Lower leg skin (tissue), 3 donors: ENCODE results near the gene PLGRKT.

Experiments used
- POLR2A ChIP-seq, 2 donors: fragments of 450-650 bp; IDR thresholded peaks; one replicate each; pipeline ENCODE4 v1.6.1; 2016 to 2017; ENCODE audit warnings: antibody characterized with exemption in 2 of 2, mild to moderate bottlenecking in 1 of 2, moderate library complexity in 1 of 2
- TF ChIP-seq, protein P1 (sequence below), 3 donors: fragments of 450-650 bp; IDR thresholded peaks; one replicate each; pipeline ENCODE4 v1.5.1; 2016; ENCODE audit warnings: antibody characterized with exemption in 3 of 3, mild to moderate bottlenecking in 3 of 3, moderate library complexity in 2 of 3

DNA sequence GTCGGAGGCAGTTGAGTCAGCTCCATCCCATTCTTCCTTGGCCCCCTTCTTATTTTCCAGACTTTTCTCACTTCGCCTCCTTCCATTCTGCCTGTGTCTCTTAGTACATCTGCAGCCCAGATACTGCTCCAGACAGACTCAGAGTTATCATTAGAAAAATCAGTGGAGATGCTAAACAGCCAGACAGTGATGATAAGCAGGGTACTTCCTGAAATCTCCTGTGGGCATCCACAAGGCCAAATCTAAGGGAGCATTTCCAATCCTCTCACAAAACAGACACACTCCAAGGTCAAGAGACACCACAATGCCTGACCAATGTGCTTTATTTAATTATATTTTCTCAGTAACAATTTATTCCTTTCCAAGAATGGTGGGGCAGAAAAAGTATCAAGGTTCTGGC, 83.5 kb downstream of the PLGRKT start:
- TF ChIP-seq, protein P1, sequence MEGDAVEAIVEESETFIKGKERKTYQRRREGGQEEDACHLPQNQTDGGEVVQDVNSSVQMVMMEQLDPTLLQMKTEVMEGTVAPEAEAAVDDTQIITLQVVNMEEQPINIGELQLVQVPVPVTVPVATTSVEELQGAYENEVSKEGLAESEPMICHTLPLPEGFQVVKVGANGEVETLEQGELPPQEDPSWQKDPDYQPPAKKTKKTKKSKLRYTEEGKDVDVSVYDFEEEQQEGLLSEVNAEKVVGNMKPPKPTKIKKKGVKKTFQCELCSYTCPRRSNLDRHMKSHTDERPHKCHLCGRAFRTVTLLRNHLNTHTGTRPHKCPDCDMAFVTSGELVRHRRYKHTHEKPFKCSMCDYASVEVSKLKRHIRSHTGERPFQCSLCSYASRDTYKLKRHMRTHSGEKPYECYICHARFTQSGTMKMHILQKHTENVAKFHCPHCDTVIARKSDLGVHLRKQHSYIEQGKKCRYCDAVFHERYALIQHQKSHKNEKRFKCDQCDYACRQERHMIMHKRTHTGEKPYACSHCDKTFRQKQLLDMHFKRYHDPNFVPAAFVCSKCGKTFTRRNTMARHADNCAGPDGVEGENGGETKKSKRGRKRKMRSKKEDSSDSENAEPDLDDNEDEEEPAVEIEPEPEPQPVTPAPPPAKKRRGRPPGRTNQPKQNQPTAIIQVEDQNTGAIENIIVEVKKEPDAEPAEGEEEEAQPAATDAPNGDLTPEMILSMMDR (IDR thresholded peaks at IDR 0.05), result no peak
- no peak for TF ChIP-seq POLR2A (IDR thresholded peaks at IDR 0.05)
